ENCODE data around the gene RBMS1. TPM values are rescaled to one million over a fixed set of nuclear protein-coding genes. Genes with fewer than 3 reads are reported as not detected.

RBMS1 gene
- total RNA-seq, 1 experiment from 2014 or later = 77.5 TPM

GRCh38 chr2:160538559-160539355 lies 45.1 kb upstream of the RBMS1 start:
- H3K27ac ChIP-seq (ENCODE audit: insufficient read length, low read depth, low read length) = no peak overlapping the region
- H2BK12ac ChIP-seq (ENCODE audit: insufficient read length, low read depth, low read length) = no peak overlapping the region
- no peaks in the 10 kb centered on the region for H3K9me3 ChIP-seq (ENCODE audit: control insufficient read depth, low read depth, low read length)
- H3T11ph ChIP-seq (ENCODE audit: low read length) = no peak overlapping the region
- H3K4ac ChIP-seq (ENCODE audit: low read depth, low read length) = no peak overlapping the region
- no peaks in the 10 kb centered on the region for H4K20me1 ChIP-seq (ENCODE audit: control insufficient read depth, insufficient read depth, insufficient read length)
- H2AFZ ChIP-seq (ENCODE audit: low read length) = no peak overlapping the region
- no peaks in the 10 kb centered on the region for H3K36me3 Mint-ChIP-seq (ENCODE audit: insufficient read depth in 1 of 3, low read depth in 3 of 3)
- H4K8ac ChIP-seq (replicated peaks; ENCODE audit: insufficient read length, low read depth, low read length) = no peak overlapping the region
- H3K9ac ChIP-seq (ENCODE audit: extremely low read depth, insufficient read length, low read length) = no peak overlapping the region
- no peak for DNase-seq
- no peak overlapping the region for H3K14ac ChIP-seq (ENCODE audit: insufficient read depth, low read length)
- H2BK20ac ChIP-seq (ENCODE audit: low read depth, low read length, poor library complexity, severe bottlenecking) = no peak overlapping the region
- H3K79me1 ChIP-seq (ENCODE audit: insufficient read depth, low read depth, low read length, poor library complexity, severe bottlenecking) = no peaks in the 10 kb centered on the region
- H4K5ac ChIP-seq (ENCODE audit: insufficient read length, low read depth, low read length) = no peak overlapping the region
- H3K9me3 Mint-ChIP-seq = no peaks in the 10 kb centered on the region
- H3K4me3 Mint-ChIP-seq = no peak overlapping the region
- TF ChIP-seq CTCF (conservative IDR thresholded peaks at IDR 0.05) = no peak
- H3K56ac ChIP-seq (ENCODE audit: insufficient read length, low read depth, low read length) = no peak overlapping the region
- H4K91ac ChIP-seq (ENCODE audit: insufficient read length, low read depth, low read length) = no peak overlapping the region
- H3K18ac ChIP-seq (ENCODE audit: insufficient read length, low read depth, low read length) = no peak overlapping the region
- H3K4me1 ChIP-seq (ENCODE audit: insufficient read depth, low read length) = no peaks in the 10 kb centered on the region
- peaks cover 10 to 13% of the 10 kb centered on the region in 2 experiments for H3K4me1 Mint-ChIP-seq
- no CpG with 5 or more reads among the region's 5 CpGs for WGBS (ENCODE audit: extremely low coverage, insufficient read length, low lambda C conversion rate)
- H2BK5ac ChIP-seq (ENCODE audit: insufficient read length, low read length) = no peak overlapping the region
- H2BK15ac ChIP-seq (ENCODE audit: low read depth, low read length) = no peak overlapping the region
- H3K23me2 ChIP-seq (ENCODE audit: insufficient read length, low read depth, low read length, poor library complexity, severe bottlenecking) = no peaks in the 10 kb centered on the region
- H3K23ac ChIP-seq (ENCODE audit: insufficient read length, low read depth, low read length) = no peak overlapping the region
- H3K27me3 Mint-ChIP-seq (ENCODE audit: low read depth) = no peaks in the 10 kb centered on the region
- no peaks in the 10 kb centered on the region for H3K27me3 ChIP-seq (ENCODE audit: insufficient read depth, low read length)
- no peak overlapping the region for H3K27ac Mint-ChIP-seq
- no peak overlapping the region for H3K4me2 ChIP-seq (ENCODE audit: insufficient read depth, insufficient read length, low read length)
- no peak overlapping the region for H2AK5ac ChIP-seq (ENCODE audit: insufficient read length, low read length)
- H2BK120ac ChIP-seq (ENCODE audit: low read depth, low read length, poor library complexity, severe bottlenecking) = no peak overlapping the region
- no peaks in the 10 kb centered on the region for H3K79me2 ChIP-seq (ENCODE audit: insufficient read depth, low read length)

All from H9 (cell line).